HL-60 (cell line): ENCODE results near the gene PADI2.

Experiments
- CTCF ChIP-seq: IDR thresholded peaks from one replicate; pipeline ENCODE4 v1.5.1; 2011; ENCODE audit warnings: low read length, control low read depth, inconsistent platforms; ENCODE audit not compliant: insufficient read depth
- GABPA ChIP-seq: IDR thresholded peaks from 2 replicates; pipeline ENCODE4 v1.6.1; 2012; ENCODE audit warnings: low read depth
- POLR2AphosphoS5 ChIP-seq: IDR thresholded peaks from 2 replicates; pipeline ENCODE4 v1.6.1; 2012; ENCODE audit warnings: low read depth

- no peak for TF ChIP-seq CTCF
- TF ChIP-seq GABPA = no peak
- no peak for TF ChIP-seq POLR2AphosphoS5
Measured at GRCh38 chr1:17040135-17040534, 79.1 kb downstream of the PADI2 start.
